Activated T-cell treated with anti-CD3 and anti-CD28 coated beads, Interleukin-2, amount 50 U/mL, for 24 hours (primary cell): ENCODE results near the gene SOX4.
A peak's percentile ranks its signal among the peaks of the same experiment; 100 is the strongest.
"Not testable (repeated sequence)": the region's sequence is repeated elsewhere in the genome, so short reads cannot be mapped to it uniquely, and the experiment has no call there.

Source experiments
- DNase-seq: peaks from one replicate; pipeline ENCODE4 v3.0.0-alpha.2; 2020
- H3K27ac Mint-ChIP-seq: 2 replicates; pipeline ENCODE4 v1.8.0; 2020; ENCODE audit warnings: mild to moderate bottlenecking, mixed read lengths
- H3K27me3 Mint-ChIP-seq: 2 replicates; pipeline ENCODE4 v1.8.0; 2020; ENCODE audit warnings: mixed read lengths
- H3K36me3 Mint-ChIP-seq: 2 replicates; pipeline ENCODE4 v1.8.0; 2020; ENCODE audit warnings: low read depth, mixed read lengths
- H3K4me1 Mint-ChIP-seq: 2 replicates; pipeline ENCODE4 v1.8.0; 2020; ENCODE audit warnings: low read depth, mixed read lengths
- H3K4me3 Mint-ChIP-seq: 2 replicates; pipeline ENCODE4 v1.8.0; 2020; ENCODE audit warnings: mild to moderate bottlenecking, moderate library complexity, mixed read lengths
- H3K9me3 Mint-ChIP-seq: 2 replicates; pipeline ENCODE4 v1.8.0; 2020; ENCODE audit warnings: mixed read lengths

The SOX4 gene

GRCh38 chr6:21593412-21593926, at the start of gene SOX4:
Gene SOX4 (plus strand): TSS chr6:21593751. CDS start chr6:21594535, 784 bp downstream.
- peaks cover 57% of the 10 kb centered on the region for H3K27me3 Mint-ChIP-seq

GRCh38 chr6:21552286-21552685, 41.3 kb upstream of the SOX4 start:
- H3K27me3 Mint-ChIP-seq, DNase-seq, H3K27ac Mint-ChIP-seq, H3K4me1 Mint-ChIP-seq, H3K36me3 Mint-ChIP-seq, H3K4me3 Mint-ChIP-seq: not testable (repeated sequence)
- peaks cover 12% of the 10 kb centered on the region for H3K9me3 Mint-ChIP-seq

More at GRCh38 chr6:21593412-21593926, at the start of gene SOX4:
- Mint-ChIP-seq H3K4me1 (peaks cover 25% of the 10 kb centered on the region), H3K27ac (peak within 1 kb of the TSS; percentile 83), H3K36me3 (no peaks in the 10 kb centered on the region), H3K4me3 (peak within 1 kb of the TSS; percentile 80), H3K9me3 (no peaks in the 10 kb centered on the region)
- peak; percentile 68 for DNase-seq

GRCh38 chr6:21554286-21554685, 39.3 kb upstream of the SOX4 start:
- no peak overlapping the region for H3K27ac Mint-ChIP-seq
- no peak for DNase-seq
- no peak overlapping the region for H3K4me3 Mint-ChIP-seq
- no peaks in the 10 kb centered on the region for H3K36me3 Mint-ChIP-seq
- peaks cover 6% of the 10 kb centered on the region for H3K9me3 Mint-ChIP-seq
- no peaks in the 10 kb centered on the region for H3K4me1 Mint-ChIP-seq
- peaks cover 9% of the 10 kb centered on the region for H3K27me3 Mint-ChIP-seq

GRCh38 chr6:21555197-21555596, 38.4 kb upstream of the SOX4 start:
- H3K36me3 Mint-ChIP-seq = no peaks in the 10 kb centered on the region
- H3K4me1 Mint-ChIP-seq = no peaks in the 10 kb centered on the region
- H3K4me3 Mint-ChIP-seq = no peak overlapping the region
- H3K27ac Mint-ChIP-seq = no peak overlapping the region
- H3K27me3 Mint-ChIP-seq = peaks cover 9% of the 10 kb centered on the region
- DNase-seq = no peak
- H3K9me3 Mint-ChIP-seq = peaks cover under 1% of the 10 kb centered on the region

- Mint-ChIP-seq H3K27me3 (peaks cover 9% of the 10 kb centered on the region), H3K27ac (no peak overlapping the region), H3K4me3 (no peak overlapping the region), H3K4me1 (no peaks in the 10 kb centered on the region), H3K9me3 (no peaks in the 10 kb centered on the region), H3K36me3 (no peaks in the 10 kb centered on the region)
- DNase-seq = no peak
These were observed 37.0 kb upstream of the SOX4 start for GRCh38 chr6:21556511-21556910.

- Mint-ChIP-seq H3K27ac (no peak overlapping the region), H3K9me3 (no peaks in the 10 kb centered on the region), H3K4me1 (no peaks in the 10 kb centered on the region), H3K4me3 (no peak overlapping the region), H3K36me3 (no peaks in the 10 kb centered on the region), H3K27me3 (peaks cover 9% of the 10 kb centered on the region)
- no peak for DNase-seq
These were observed 36.4 kb upstream of the SOX4 start for GRCh38 chr6:21556968-21557721.

DNA sequence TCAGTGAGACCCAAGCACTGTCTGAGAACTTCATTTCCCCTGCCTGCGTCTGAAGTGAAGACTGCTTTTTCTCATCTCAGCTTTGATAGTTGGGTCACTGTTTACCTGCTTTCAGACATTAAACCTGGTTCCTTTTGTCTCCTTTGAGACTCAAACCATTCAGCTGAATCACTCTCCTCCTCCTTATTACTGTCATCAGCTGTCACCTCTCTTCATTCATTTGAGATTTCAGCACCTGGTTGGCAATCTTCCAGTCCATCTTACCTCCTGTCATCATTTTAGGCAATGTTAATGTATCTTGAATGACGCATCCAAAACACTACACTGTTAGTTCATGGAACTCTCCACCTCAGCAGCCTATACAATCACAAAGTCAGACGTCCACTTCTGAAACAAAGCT, 34.3 kb upstream of the SOX4 start:
- Mint-ChIP-seq H3K27me3 (peaks cover 3% of the 10 kb centered on the region), H3K4me1 (no peaks in the 10 kb centered on the region), H3K36me3 (no peaks in the 10 kb centered on the region), H3K27ac (no peak overlapping the region), H3K4me3 (no peak overlapping the region), H3K9me3 (no peaks in the 10 kb centered on the region)
- no peak for DNase-seq

DNA sequence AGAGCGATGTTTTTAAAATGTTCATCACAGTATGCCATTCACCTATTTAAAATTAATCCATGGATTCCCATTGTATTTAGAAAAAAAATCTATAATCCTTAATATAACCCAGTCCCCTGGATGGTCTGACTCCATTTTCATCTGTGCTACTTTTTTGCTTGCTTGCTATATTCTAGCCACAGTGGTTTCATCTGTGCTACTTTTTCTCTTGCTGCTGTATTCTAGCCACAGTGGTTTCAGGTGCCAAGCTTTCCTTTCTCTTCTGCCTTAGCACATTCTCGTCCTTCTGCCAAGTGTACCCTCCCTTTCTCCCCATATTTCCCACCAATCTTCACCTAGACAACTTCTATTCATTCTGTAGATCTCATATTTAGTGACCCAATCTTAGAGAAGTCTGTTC, 33.3 kb upstream of the SOX4 start:
- DNase-seq = no peak
- H3K4me3 Mint-ChIP-seq = no peak overlapping the region
- no peaks in the 10 kb centered on the region for H3K4me1 Mint-ChIP-seq
- H3K27ac Mint-ChIP-seq = no peak overlapping the region
- H3K36me3 Mint-ChIP-seq = no peaks in the 10 kb centered on the region
- no peaks in the 10 kb centered on the region for H3K9me3 Mint-ChIP-seq
- peaks cover 3% of the 10 kb centered on the region for H3K27me3 Mint-ChIP-seq

DNA sequence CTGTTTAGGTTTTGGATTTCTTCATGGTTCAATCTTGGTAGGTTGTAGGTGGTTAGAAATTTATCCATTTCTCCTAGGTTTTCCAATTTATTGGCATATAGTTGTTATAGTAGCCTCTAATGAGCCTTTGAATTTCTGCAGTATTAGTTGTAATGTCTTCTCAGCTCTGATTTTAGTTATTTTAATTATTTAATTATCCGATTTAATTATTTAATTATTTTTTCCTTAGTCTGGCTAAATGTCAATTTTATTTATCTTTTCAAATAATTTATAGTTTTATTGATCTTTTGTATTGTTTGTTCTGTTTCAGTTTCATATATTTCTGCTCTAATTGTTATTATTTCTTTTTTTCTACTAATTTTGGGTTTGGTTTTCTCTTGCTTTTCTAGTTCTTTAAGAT, 28.1 kb upstream of the SOX4 start:
- no peaks in the 10 kb centered on the region for H3K36me3 Mint-ChIP-seq
- H3K4me3 Mint-ChIP-seq = no peak overlapping the region
- no peaks in the 10 kb centered on the region for H3K4me1 Mint-ChIP-seq
- DNase-seq = no peak
- no peaks in the 10 kb centered on the region for H3K9me3 Mint-ChIP-seq
- peaks cover 7% of the 10 kb centered on the region for H3K27me3 Mint-ChIP-seq
- no peak overlapping the region for H3K27ac Mint-ChIP-seq

- Mint-ChIP-seq H3K27ac (no peak overlapping the region), H3K36me3 (no peaks in the 10 kb centered on the region), H3K9me3 (peaks cover 17% of the 10 kb centered on the region), H3K4me1 (no peaks in the 10 kb centered on the region), H3K27me3 (peaks cover 9% of the 10 kb centered on the region), H3K4me3 (no peak overlapping the region)
- DNase-seq = no peak
These were observed 15.0 kb upstream of the SOX4 start for GRCh38 chr6:21578523-21578922.

DNA sequence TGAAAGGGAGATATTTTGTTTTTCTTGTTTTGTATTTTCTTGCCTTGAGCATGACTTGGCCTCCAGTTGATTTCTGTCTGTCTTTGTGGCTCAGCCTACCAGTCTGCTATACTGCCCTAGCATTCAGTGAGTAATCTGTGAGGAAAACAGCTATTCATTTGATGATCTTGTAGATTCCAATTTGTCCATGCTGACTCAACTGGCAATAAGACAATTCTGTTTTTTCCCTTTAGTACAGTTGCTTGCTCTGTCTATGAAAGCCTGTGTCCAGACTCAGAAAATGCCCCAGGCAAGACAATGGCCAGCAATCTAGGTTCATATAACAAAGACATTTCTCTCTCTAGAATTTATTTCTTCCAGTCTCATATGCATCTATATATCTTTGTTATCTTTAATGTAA, 10.9 kb upstream of the SOX4 start:
- H3K9me3 Mint-ChIP-seq = peaks cover 17% of the 10 kb centered on the region
- no peak overlapping the region for H3K27ac Mint-ChIP-seq
- peaks cover 34% of the 10 kb centered on the region for H3K27me3 Mint-ChIP-seq
- DNase-seq = no peak
- no peaks in the 10 kb centered on the region for H3K36me3 Mint-ChIP-seq
- H3K4me1 Mint-ChIP-seq = peaks cover 5% of the 10 kb centered on the region
- H3K4me3 Mint-ChIP-seq = no peak overlapping the region

- Mint-ChIP-seq H3K36me3 (no peaks in the 10 kb centered on the region), H3K4me3 (no peak overlapping the region), H3K4me1 (peaks cover 17% of the 10 kb centered on the region), H3K9me3 (peaks cover 9% of the 10 kb centered on the region), H3K27me3 (peaks cover 56% of the 10 kb centered on the region), H3K27ac (no peak overlapping the region)
- no peak for DNase-seq
These were observed 7.3 kb upstream of the SOX4 start for GRCh38 chr6:21586300-21586699.

DNA sequence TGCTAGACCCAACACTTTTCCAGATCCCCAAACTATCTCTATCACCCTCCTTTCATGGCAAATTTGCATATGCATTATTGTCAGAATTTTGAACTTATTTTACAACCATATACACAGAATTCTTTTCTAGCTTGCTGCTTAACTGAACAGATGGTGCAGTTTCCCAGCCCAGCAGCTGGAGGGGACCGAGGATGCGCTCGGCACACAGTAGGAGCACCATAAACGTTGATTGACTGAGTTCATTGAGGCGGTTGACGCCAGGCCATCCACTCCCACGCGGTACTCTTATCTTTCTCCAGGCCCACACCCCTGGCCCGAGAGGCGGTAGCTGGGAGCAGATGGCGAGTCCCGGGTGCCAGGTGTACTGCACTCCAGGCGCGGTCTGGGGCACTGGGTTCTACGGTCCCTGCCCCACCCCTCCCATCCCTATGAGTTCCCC, 6.8 kb upstream of the SOX4 start:
- Mint-ChIP-seq H3K27me3 (peaks cover 56% of the 10 kb centered on the region), H3K4me3 (peak overlapping the region; percentile 83), H3K4me1 (peaks cover 17% of the 10 kb centered on the region), H3K36me3 (no peaks in the 10 kb centered on the region), H3K9me3 (peaks cover 9% of the 10 kb centered on the region), H3K27ac (no peak overlapping the region)
- DNase-seq = peak; percentile 33

DNA sequence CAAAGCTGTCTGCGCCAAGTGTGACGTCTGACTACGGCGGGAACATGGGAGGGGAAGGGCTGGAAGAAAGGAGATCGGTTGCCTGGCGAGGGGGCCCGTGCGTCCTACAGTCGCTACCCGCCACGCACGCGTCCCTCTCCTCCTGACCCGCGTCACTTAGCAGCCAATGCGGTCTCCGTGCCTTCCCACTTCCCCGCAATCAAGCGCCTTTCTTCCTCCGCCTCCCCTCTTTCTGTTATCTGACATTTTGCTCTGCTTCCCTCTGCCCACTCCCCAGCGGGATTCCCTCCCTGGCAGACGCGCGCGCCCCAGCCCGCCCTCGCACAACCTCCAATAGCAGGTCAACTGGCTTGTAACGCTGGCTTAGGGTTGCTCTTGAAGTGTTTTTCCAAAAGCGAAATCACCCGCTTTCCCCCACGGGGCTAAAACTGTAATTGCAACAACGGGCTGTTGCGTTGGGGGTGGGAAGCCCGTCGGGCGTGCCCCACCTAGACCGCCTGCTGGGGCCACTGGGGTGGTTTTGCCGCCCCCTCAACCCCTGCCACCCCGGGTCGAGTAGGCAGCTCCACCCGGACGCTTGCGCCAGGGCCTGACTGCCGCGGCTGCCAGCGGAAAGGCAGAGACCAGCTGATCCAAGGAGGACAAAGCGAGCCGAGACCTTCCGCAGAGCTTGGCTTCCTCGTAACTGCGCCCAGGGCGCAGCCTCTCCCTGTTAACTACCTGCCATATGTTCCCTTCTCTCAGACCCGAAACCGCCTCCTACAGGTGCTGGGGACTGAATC, 6.2 kb upstream of the SOX4 start:
- Mint-ChIP-seq H3K27me3 (peaks cover 57% of the 10 kb centered on the region), H3K9me3 (peaks cover 4% of the 10 kb centered on the region), H3K27ac (peak overlapping the region; percentile 29), H3K4me1 (peaks cover 17% of the 10 kb centered on the region), H3K36me3 (no peaks in the 10 kb centered on the region), H3K4me3 (peak overlapping the region; percentile 83)
- peak; percentile 61 for DNase-seq

DNA sequence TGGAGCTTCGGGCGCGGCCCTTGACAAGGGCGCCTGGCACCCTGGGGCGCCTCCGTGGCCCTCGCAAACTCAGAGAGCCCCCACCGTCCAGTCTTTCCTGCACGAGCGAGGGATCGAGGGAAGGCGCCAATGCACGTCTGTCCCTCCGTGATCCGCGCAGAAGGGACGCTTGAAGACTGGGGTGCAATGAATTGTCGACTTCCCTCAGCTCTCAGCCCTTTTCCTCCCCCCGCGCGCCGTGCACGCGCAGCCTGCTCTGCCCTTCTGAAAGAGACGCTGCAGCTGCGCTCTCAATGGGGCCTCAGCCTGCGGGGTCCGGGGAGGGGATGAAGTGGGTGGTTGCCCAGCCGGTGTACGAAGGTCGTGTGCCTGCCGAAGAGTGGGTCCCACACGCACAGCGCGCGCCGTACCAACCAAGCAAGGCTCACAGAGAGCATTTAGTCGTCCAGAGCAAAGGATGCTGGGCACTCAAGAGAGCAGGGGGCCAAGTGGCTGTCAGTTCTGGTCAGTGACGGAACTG, 5.5 kb upstream of the SOX4 start:
- H3K27me3 Mint-ChIP-seq = peaks cover 57% of the 10 kb centered on the region
- H3K4me3 Mint-ChIP-seq = peak overlapping the region; percentile 83
- H3K9me3 Mint-ChIP-seq = no peaks in the 10 kb centered on the region
- peaks cover 17% of the 10 kb centered on the region for H3K4me1 Mint-ChIP-seq
- H3K36me3 Mint-ChIP-seq = no peaks in the 10 kb centered on the region
- H3K27ac Mint-ChIP-seq = peak overlapping the region; percentile 29
- peak; percentile 68 for DNase-seq
